Globus pallidus (tissue), 1 donor: ENCODE results near the gene NINJ2.
"Not testable (repeated sequence)": the region's sequence is repeated elsewhere in the genome, so short reads cannot be mapped to it uniquely, and the experiment has no call there.

Source experiments
- DNase-seq: peaks from one replicate; pipeline ENCODE4 v3.0.0-alpha.2; 2015; ENCODE audit warnings: low spot score

NINJ2 gene

GRCh38 chr12:663293-663871 lies at the start of gene NINJ2:
Gene NINJ2, minus strand, starts transcription at chr12:663445. Its CDS starts 85 bp downstream, at chr12:663360.
- peak; percentile 75 for DNase-seq

GRCh38 chr12:712172-712863 lies 49.1 kb upstream of the NINJ2 start:
- peak; percentile 66 for DNase-seq

- no peak for DNase-seq
Observed at GRCh38 chr12:709455-710020, 46.3 kb upstream of the NINJ2 start.

- not testable (repeated sequence) for DNase-seq
Observed at GRCh38 chr12:708084-708483, 44.8 kb upstream of the NINJ2 start.

- no peak for DNase-seq
Observed at GRCh38 chr12:704516-705242, 41.4 kb upstream of the NINJ2 start.

GRCh38 chr12:701896-702539 lies 38.8 kb upstream of the NINJ2 start:
- peak; percentile 97 for DNase-seq

- DNase-seq = no peak
Observed at GRCh38 chr12:700016-700415, 36.8 kb upstream of the NINJ2 start.

- not testable (repeated sequence) for DNase-seq
Observed at GRCh38 chr12:698222-698621, 35.0 kb upstream of the NINJ2 start.

GRCh38 chr12:697481-697880 lies 34.2 kb upstream of the NINJ2 start:
- DNase-seq = no peak

- DNase-seq = no peak
Observed at GRCh38 chr12:694734-695503, 31.7 kb upstream of the NINJ2 start.

GRCh38 chr12:693934-694533 lies 30.8 kb upstream of the NINJ2 start:
- DNase-seq = no peak

- DNase-seq = no peak
Observed at GRCh38 chr12:692274-692673, 29.0 kb upstream of the NINJ2 start.

- no peak for DNase-seq
Observed at GRCh38 chr12:690466-690865, 27.2 kb upstream of the NINJ2 start.

- no peak for DNase-seq
Observed at GRCh38 chr12:685388-685787, 22.1 kb upstream of the NINJ2 start.

GRCh38 chr12:684416-684815 lies 21.2 kb upstream of the NINJ2 start:
- no peak for DNase-seq

GRCh38 chr12:681568-682256 lies 18.5 kb upstream of the NINJ2 start:
- DNase-seq = no peak

- DNase-seq = no peak
Observed at GRCh38 chr12:678747-679712, 15.8 kb upstream of the NINJ2 start.

- DNase-seq = no peak
Observed at GRCh38 chr12:675562-675961, 12.3 kb upstream of the NINJ2 start.

- DNase-seq = no peak
Observed at GRCh38 chr12:674272-674781, 11.1 kb upstream of the NINJ2 start.
